NCI-H748 (cell line): Measurements from ENCODE around the gene CORO7.

Experiments
- DNase-seq: peaks from one replicate; lab custom pipeline; 2025; ENCODE audit not compliant: unreplicated experiment; lab: John Stamatoyannopoulos, UW

CORO7 gene

DNA sequence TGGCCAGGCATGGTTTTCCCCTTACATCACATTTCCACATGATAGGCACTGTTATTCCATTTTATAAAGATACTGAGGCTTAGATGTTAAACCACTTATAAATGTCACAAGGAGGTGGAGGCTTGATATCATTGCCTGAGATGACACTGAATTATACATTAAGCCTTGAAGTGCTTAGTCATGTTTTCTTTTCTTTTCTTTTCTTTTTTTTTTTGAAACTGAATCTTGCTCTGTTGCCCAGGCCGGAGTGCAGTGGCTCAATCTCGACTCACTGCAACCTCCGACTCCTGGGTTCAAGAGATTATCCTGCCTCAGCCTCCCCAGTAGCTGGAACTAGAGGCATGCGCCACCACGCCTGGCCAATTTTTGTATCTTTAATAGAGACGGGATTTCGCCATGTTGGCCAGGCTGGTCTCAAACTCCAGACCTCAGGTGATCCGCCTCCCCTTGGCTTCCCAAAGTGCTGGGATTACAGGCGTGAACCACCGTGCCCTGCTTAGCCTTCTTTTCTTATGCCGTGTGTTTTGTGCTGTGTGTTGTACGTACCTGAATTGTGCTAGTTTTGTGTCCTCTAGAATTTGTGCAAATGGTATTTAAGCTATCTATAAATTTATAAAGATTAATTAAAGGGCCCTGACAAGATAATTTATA lies 10.5 kb upstream of the CORO7 start:
- DNase-seq = no peak

DNA sequence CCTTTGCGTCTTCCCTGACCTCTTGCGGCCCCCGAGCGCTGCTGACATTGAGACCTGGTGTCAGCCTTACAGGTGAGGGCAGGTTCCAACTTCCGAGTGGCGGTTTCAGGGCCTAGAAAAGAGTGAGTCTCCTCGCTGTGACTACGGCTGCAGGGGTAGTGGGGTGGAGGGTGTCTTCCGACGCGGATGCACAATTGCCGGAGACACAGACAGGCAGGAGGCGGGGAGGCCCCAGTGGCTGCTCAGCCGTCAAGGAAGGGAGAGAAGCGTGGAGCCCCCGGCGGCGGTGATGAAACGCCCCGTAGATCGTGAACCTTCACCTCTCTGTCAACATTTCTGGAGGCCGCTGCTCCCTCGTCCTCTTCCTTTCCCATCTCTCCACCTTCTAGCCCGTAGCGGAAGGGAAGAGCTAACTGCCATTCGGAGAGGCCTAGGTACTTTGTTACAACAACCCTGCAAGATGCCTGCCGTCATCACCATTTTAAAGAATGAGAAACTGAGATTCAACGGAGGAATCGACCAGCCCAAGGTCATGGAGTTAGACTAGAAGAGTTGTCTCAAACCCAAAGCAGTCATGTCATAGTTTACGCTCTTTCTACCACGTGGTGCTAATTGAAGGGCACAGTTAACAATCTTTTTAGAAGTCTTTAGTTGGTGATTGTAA lies 9.8 kb upstream of the CORO7 start:
- DNase-seq = peak; percentile 37

GRCh38 chr16:4425378-4426020 lies 9.1 kb upstream of the CORO7 start, which contains the start of gene DNAJA3:
TSS of gene DNAJA3 (plus strand) at chr16:4425868. CDS start at chr16:4425882, 14 bp downstream.
- peak; percentile 90 for DNase-seq

DNA sequence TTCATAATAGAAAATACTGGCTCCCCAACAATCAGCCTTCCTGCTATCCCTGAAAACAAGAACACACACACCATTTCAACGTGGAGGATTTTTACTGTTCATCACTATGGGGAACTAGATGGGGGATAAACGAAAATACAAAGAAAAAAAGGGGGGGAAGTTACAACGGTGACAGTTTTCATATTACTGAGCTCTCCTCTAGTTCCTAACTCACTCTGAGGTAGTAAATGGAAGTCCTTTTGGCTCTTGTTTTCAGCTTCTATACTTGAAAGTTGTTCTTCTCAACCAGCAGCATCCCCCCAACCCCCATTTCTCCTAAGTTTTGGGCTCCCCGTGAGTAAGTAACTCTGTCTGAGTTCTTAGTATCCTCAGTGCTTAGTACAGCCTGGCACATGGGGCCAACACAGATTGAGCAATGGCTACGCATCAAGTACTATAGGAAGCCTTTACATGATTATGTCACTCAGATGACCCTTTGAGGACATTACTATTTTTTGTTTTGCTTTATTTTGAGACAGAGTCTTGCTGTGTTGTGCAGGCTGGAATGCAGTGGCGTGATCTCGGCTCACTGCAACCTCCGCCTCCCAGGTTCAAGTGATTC lies 4.2 kb upstream of the CORO7 start:
- DNase-seq = no peak

GRCh38 chr16:4419402-4419959 lies 3.1 kb upstream of the CORO7 start:
- no peak for DNase-seq

DNA sequence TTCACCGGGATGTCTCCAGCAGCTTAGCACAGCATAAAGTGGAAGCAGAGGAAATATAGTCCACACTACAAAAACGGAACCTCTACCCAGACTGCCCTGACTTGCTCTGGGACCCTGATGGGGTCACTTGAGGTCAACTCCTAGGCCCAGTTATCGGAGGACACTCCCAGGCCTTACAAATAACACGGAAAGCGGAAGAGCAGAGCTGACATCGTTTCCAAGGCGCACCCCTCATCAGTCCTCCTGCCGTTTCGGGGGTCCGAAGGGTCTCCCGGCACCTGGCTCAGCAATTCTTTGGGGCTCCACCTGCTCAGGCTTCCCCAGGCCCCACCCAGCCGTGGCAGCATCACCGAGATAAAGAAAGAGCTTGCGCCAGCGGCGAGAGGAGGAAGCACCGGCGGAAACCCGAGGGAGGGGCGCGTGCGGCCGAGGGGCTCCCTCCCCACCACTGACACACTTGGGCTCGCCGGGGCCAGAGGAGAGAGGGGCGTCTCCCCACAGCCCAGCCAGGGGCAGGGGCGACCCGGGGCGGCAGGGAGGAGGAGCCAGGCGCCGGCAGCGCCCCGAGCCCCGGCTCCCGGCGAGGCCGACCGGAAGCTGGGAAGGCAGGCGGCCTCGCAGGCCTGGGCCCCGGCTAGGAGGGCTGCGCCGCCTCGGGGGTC lies 727 bp downstream of the CORO7 start:
- peak; percentile 21 for DNase-seq

- peak; percentile 23 for DNase-seq
Observed at GRCh38 chr16:4414187-4414917, 2.0 kb downstream of the CORO7 start.

DNA sequence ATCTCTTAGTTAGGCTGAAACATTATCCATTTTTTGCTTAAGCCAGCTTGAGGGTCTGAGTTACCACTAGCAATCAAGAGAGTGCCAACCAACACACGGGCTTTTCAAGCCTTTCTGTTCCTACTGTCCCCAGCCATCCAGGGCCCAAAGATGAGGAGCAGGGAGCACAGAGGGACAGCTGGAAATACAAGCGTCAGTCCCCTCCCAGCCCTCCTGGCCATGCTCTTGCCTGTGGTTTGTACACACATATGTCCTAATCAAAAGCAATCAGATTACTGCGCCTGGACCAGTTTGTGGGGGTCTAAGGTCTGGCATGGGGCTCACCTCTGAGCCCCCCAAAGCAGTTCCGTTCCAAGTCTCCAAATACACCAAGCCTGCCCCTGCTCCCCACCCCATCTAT lies 3.5 kb downstream of the CORO7 start:
- no peak for DNase-seq

- DNase-seq = no peak
Observed at GRCh38 chr16:4412159-4412558, 4.2 kb downstream of the CORO7 start.

GRCh38 chr16:4411684-4412083 lies 4.7 kb downstream of the CORO7 start:
- no peak for DNase-seq

GRCh38 chr16:4410335-4411075 lies 5.9 kb downstream of the CORO7 start:
- DNase-seq = peak; percentile 54

- no peak for DNase-seq
Observed at GRCh38 chr16:4409081-4409932, 7.1 kb downstream of the CORO7 start.

DNA sequence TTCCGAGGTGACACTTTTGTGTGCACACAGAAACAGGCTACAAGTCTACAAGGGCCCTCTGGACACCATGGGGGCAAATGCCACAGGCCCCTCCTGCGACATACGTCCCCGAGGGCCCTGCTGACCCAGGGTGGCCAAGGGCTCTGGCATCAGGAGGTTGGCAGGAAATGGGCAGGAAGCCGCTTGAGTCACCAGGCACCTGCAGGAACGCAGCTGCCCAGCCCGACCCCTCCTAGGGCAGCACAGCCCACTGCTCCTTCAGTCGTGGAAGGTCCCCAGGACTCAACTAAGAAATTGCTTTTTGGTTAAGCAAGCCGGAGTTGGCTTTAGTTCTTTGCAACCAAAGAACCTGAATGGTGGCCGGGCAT lies 8.1 kb downstream of the CORO7 start:
- no peak for DNase-seq

- DNase-seq = no peak
Observed at GRCh38 chr16:4407543-4408322, 8.7 kb downstream of the CORO7 start.

- no peak for DNase-seq
Observed at GRCh38 chr16:4404967-4405696, 11.3 kb downstream of the CORO7 start.

- peak; percentile 14 for DNase-seq
Observed at GRCh38 chr16:4404247-4404966, 12.0 kb downstream of the CORO7 start.
